ENCODE results near the gene GNAI2. TPM values are rescaled to one million over a fixed set of nuclear protein-coding genes. Genes with fewer than 3 reads are reported as not detected.
"Not testable (repeated sequence)": the region's sequence is repeated elsewhere in the genome, so short reads cannot be mapped to it uniquely, and the experiment has no call there.

The GNAI2 gene
- total RNA-seq, 2 experiments from 2014 or later = 238 to 242 TPM

DNA sequence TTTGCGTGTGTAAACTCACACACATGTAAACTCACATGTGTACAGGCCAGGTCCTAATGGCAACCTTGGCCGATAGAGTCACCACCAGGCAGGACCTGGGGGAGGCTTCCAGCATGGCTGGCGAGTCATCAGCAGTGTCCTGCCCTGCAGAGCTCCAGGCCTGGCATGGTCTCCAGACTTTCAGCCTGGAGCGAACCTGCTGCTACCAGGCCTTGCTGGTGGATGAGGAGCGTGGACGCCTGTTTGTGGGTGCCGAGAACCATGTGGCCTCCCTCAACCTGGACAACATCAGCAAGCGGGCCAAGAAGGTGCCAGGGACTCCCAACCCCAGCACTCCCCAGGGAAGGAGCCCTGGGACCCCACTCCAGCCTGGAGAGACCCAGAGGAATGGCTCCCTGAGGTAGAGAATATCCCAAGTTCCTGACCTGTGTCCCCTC is 34.0 kb downstream of the GNAI2 start:
- Mint-ChIP-seq H3K9me3 (no peaks in the 10 kb centered on the region), H3K27me3 (peaks cover 33% of the 10 kb centered on the region), H3K27ac (peak overlapping the region; percentile 5), H3K4me1 (ENCODE audit: low read depth) (peaks cover 22% of the 10 kb centered on the region), H3K4me3 (no peak overlapping the region), H3K36me3 (ENCODE audit: low read depth) (peaks cover 2% of the 10 kb centered on the region)
- no peak for ATAC-seq
- TF ChIP-seq CTCF (IDR thresholded peaks at IDR 0.05) = no peak
- DNase-seq = no peak
- ChIA-PET CTCF (interaction anchor here (1.0 to 4.0 kb wide), 3 partner anchors 11 to 32 kb away, joined by 3 to 18 read pairs (median 7); no protein-coding TSS in a partner anchor), POLR2A (interaction anchor here (1.0 to 1.2 kb wide), 2 partner anchors 10 to 14 kb away, joined by 3 read pairs; no protein-coding TSS in a partner anchor)
- intact Hi-C loops (cut with micrococcal nuclease) = no loop called here

- no peak for DNase-seq
- H3K27me3 Mint-ChIP-seq = peaks cover 40% of the 10 kb centered on the region
- POLR2A ChIA-PET = interaction anchor here (0.6 to 1.1 kb wide), 2 partner anchors 8 to 485 kb away, joined by 3 read pairs; partner anchors contain the start of gene IP6K1
Observed at GRCh38 chr3:50270422-50271224, 34.6 kb downstream of the GNAI2 start.

GRCh38 chr3:50271314-50271936 is 35.4 kb downstream of the GNAI2 start:
- ChIA-PET CTCF (interaction anchor here (0.8 to 4.0 kb wide), 8 partner anchors 12 to 81 kb away, joined by 3 to 26 read pairs (median 8); partner anchors contain the start of genes HYAL3 and NAA80), POLR2A (interaction anchor here (0.6 to 1.1 kb wide), 2 partner anchors 8 to 485 kb away, joined by 3 read pairs; partner anchors contain the start of gene IP6K1)
- no peak for ATAC-seq
- intact Hi-C loops (cut with micrococcal nuclease) = no loop called here
- Mint-ChIP-seq H3K4me1 (ENCODE audit: low read depth) (peaks cover 33% of the 10 kb centered on the region), H3K36me3 (ENCODE audit: low read depth) (peaks cover 2% of the 10 kb centered on the region), H3K27ac (no peak overlapping the region), H3K4me3 (no peak overlapping the region), H3K27me3 (peaks cover 42% of the 10 kb centered on the region), H3K9me3 (no peaks in the 10 kb centered on the region)
- no peak for DNase-seq
- no peak for TF ChIP-seq CTCF (IDR thresholded peaks at IDR 0.05)

More at GRCh38 chr3:50270422-50271224, 34.6 kb downstream of the GNAI2 start:
- Mint-ChIP-seq H3K27ac (no peak overlapping the region), H3K4me3 (no peak overlapping the region), H3K4me1 (ENCODE audit: low read depth) (peaks cover 28% of the 10 kb centered on the region), H3K36me3 (ENCODE audit: low read depth) (peaks cover 2% of the 10 kb centered on the region), H3K9me3 (no peaks in the 10 kb centered on the region)
- intact Hi-C loops (cut with micrococcal nuclease) = no loop called here
- TF ChIP-seq CTCF (IDR thresholded peaks at IDR 0.05) = no peak
- CTCF ChIA-PET = interaction anchor here (1.0 to 4.0 kb wide), 4 partner anchors 12 to 80 kb away, joined by 3 to 18 read pairs (median 7); no protein-coding TSS in a partner anchor
- no peak for ATAC-seq

DNA sequence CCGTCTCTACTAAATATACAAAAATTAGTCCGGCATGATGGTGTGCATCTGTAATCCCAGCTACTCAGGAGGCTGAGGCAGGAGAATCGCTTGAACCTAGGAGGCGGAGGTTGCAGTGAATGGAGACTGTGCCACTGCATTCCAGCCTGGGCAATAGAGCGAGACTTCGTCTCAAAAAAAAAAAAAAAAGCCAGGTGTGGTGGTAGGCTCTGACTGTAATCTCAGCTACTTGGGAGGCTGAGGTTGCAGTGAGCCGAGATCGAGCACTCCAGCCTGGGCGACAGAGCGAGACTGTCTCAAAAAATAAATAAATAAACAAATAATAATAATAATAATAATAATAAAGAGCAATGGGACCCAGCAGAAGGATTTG is 36.5 kb downstream of the GNAI2 start:
- ChIA-PET POLR2A (interaction anchor here (0.6 kb wide), 1 partner anchor 85 kb away, joined by 3 read pairs; no protein-coding TSS in a partner anchor), CTCF (interaction anchor here (0.7 to 4.0 kb wide), 9 partner anchors 14 to 79 kb away, joined by 3 to 26 read pairs (median 4); partner anchors contain the start of genes HYAL3 and NAA80)
- H3K9me3 Mint-ChIP-seq; H3K36me3 Mint-ChIP-seq (ENCODE audit: low read depth); H3K4me3 Mint-ChIP-seq; H3K27ac Mint-ChIP-seq; DNase-seq; ATAC-seq: not testable (repeated sequence)
- peaks cover 33% of the 10 kb centered on the region for H3K4me1 Mint-ChIP-seq (ENCODE audit: low read depth)
- intact Hi-C loops (cut with micrococcal nuclease) = loop anchor here (2.0 kb wide), 1 partner anchor 46 kb away; no protein-coding TSS in a partner anchor
- H3K27me3 Mint-ChIP-seq = peaks cover 42% of the 10 kb centered on the region
